Keratinocyte (primary cell): ENCODE results near the gene AZIN2.

Source experiments
- CTCF ChIP-seq, 3 experiments: IDR thresholded peaks in 1 of 3; conservative IDR thresholded peaks in 1 of 3; optimal IDR thresholded peaks in 1 of 3; 2 replicates in 2 of 3; 3 replicates in 1 of 3; pipeline versions ENCODE3 to v1.5.1; 2011; ENCODE audit warnings: low read length in 3 of 3, mild to moderate bottlenecking in 3 of 3, moderate library complexity in 2 of 3, control low read depth in 1 of 3, inconsistent platforms in 1 of 3; ENCODE audit not compliant: insufficient read depth in 2 of 3; ENCODE audit errors: extremely low read depth in 1 of 3
- EZH2 ChIP-seq: IDR thresholded peaks from one replicate; pipeline ENCODE4 v1.6.1; 2012; ENCODE audit warnings: inconsistent platforms, mild to moderate bottlenecking, low read length, moderate library complexity

GRCh38 chr1:33167650-33168447 is 86.9 kb downstream of the AZIN2 start:
- TF ChIP-seq CTCF (optimal IDR thresholded peaks at IDR 0.05 in 1 of 3, IDR thresholded peaks at IDR 0.05 in 1 of 3, conservative IDR thresholded peaks at IDR 0.05 in 1 of 3; ENCODE audit: extremely low read depth in 1 of 3, insufficient read depth in 2 of 3, low read length in 3 of 3) (no peak), EZH2 (no peak)
